B cell (primary cell): ENCODE results near the gene IPCEF1. TPM values are rescaled to one million over a fixed set of nuclear protein-coding genes. Genes with fewer than 3 reads are reported as not detected.

Source experiments
- ATAC-seq: fragments of 200-7000 bp; cut with Tn5 transposase; one replicate; pipeline ENCODE4 v1.10.0; 2021; ENCODE audit warnings: low read depth, mild to moderate bottlenecking, moderate number of reproducible peaks, moderate library complexity
- CTCF ChIA-PET: fragments of 350-600 bp; sonication (Branson Sonifier 250); formaldehyde crosslinking; loops from one replicate; lab custom pipeline; 2021; ENCODE audit warnings: antibody characterized with exemption, inconsistent platforms; lab: Charles Lee
- POLR2A ChIA-PET: fragments of 350-600 bp; sonication (Branson Sonifier 250); formaldehyde crosslinking; loops from one replicate; lab custom pipeline; 2021; ENCODE audit warnings: antibody characterized with exemption; lab: Charles Lee
- DNase-seq: peaks from one replicate; pipeline ENCODE4 v3.0.0; 2013
- H2AFZ ChIP-seq: 2 replicates; pipeline ENCODE4 v1.6.1; 2012; ENCODE audit warnings: mild to moderate bottlenecking, low read depth, low read length; ENCODE audit not compliant: insufficient read depth, poor library complexity, severe bottlenecking
- H3K27ac ChIP-seq, 2 donors: 1 replicate in 1 of 2; 2 replicates in 1 of 2; pipeline ENCODE4 v1.5.1; 2012 to 2013; ENCODE audit warnings: low read length in 2 of 2, mild to moderate bottlenecking in 2 of 2, moderate library complexity in 1 of 2
- H3K27me3 ChIP-seq, 4 experiments: fragments of 200-600 bp in 1 of 4; sonication (generic) in 1 of 4; replicated peaks in 1 of 4; 1 replicate in 2 of 4; 2 replicates in 2 of 4; pipeline versions ENCODE4 v1.6.1 to v1.7.0; 2013 to 2016; ENCODE audit warnings: low read length in 3 of 4, mild to moderate bottlenecking in 2 of 4, mixed read lengths in 1 of 4, moderate library complexity in 1 of 4; ENCODE audit not compliant: insufficient read depth in 4 of 4, control insufficient read depth in 3 of 4; ENCODE audit errors: control extremely low read depth in 1 of 4
- H3K36me3 ChIP-seq, 2 experiments: replicated peaks in 1 of 2; 1 replicate in 1 of 2; 2 replicates in 1 of 2; pipeline versions ENCODE4 v1.6.1 to v1.7.1; 2013; ENCODE audit warnings: low read length in 1 of 2; ENCODE audit not compliant: insufficient read depth in 2 of 2, control insufficient read depth in 1 of 2; ENCODE audit errors: control extremely low read depth in 1 of 2, extremely low read depth in 1 of 2
- H3K4me1 ChIP-seq, 2 donors: fragments of 200-600 bp in 1 of 2; sonication (generic) in 1 of 2; 1 replicate in 1 of 2; 2 replicates in 1 of 2; pipeline versions ENCODE4 v1.5.1 to v1.6.1; 2013 to 2017; ENCODE audit warnings: low read length in 2 of 2; ENCODE audit not compliant: control insufficient read depth in 2 of 2, insufficient read depth in 2 of 2
- H3K4me2 ChIP-seq: replicated peaks from 2 replicates; pipeline ENCODE3; 2012; ENCODE audit warnings: mild to moderate bottlenecking, low read depth, low read length; ENCODE audit not compliant: poor library complexity, severe bottlenecking
- H3K4me3 ChIP-seq, 5 experiments: fragments of 200-600 bp in 1 of 5; sonication (generic) in 1 of 5; 1 replicate in 3 of 5; 2 replicates in 2 of 5; pipeline versions ENCODE4 v1.5.1 to v1.7.0; 2011 to 2016; ENCODE audit warnings: low read length in 4 of 5, mild to moderate bottlenecking in 4 of 5, low read depth in 2 of 5, control low read depth in 1 of 5, moderate library complexity in 1 of 5; ENCODE audit not compliant: insufficient read depth in 1 of 5; ENCODE audit errors: control extremely low read depth in 1 of 5, extremely low read depth in 1 of 5
- H3K79me2 ChIP-seq: fragments of 200-600 bp; sonication (generic); one replicate; pipeline ENCODE4 v1.6.0; 2016; ENCODE audit warnings: low read length; ENCODE audit not compliant: control insufficient read depth, insufficient read depth
- H3K9ac ChIP-seq: fragments of 200-600 bp; sonication (generic); 2 replicates; pipeline ENCODE4 v1.6.1; 2017; ENCODE audit warnings: mild to moderate bottlenecking, low read length, moderate library complexity
- H3K9me3 ChIP-seq, 3 donors: one replicate each; pipeline versions ENCODE4 v1.6.1 to v1.7.1; 2013; ENCODE audit warnings: low read length in 2 of 3; ENCODE audit not compliant: control insufficient read depth in 2 of 3, insufficient read depth in 1 of 3; ENCODE audit errors: control extremely low read depth in 1 of 3
- H4K20me1 ChIP-seq: 2 replicates; pipeline ENCODE4 v1.6.0; 2012; ENCODE audit warnings: mild to moderate bottlenecking, low read length; ENCODE audit not compliant: insufficient read depth, control insufficient read depth, poor library complexity, severe bottlenecking
- H3K27ac Mint-ChIP-seq: one replicate; pipeline ENCODE4 v1.8.0; 2021; ENCODE audit warnings: mixed read lengths
- H3K27me3 Mint-ChIP-seq: one replicate; pipeline ENCODE4 v1.8.0; 2021; ENCODE audit warnings: mixed read lengths
- H3K4me1 Mint-ChIP-seq: one replicate; pipeline ENCODE4 v1.8.0; 2021; ENCODE audit warnings: mixed read lengths
- H3K4me3 Mint-ChIP-seq: one replicate; pipeline ENCODE4 v1.8.0; 2021; ENCODE audit warnings: mixed read lengths
- H3K9me3 Mint-ChIP-seq: one replicate; pipeline ENCODE4 v1.8.0; 2022; ENCODE audit warnings: mixed read lengths; ENCODE audit not compliant: insufficient read depth
- CTCF ChIP-seq: fragments of 200-600 bp; IDR thresholded peaks from one replicate; pipeline ENCODE4 v1.8.0; 2022; ENCODE audit warnings: antibody characterized with exemption, mild to moderate bottlenecking
- EZH2 ChIP-seq: IDR thresholded peaks from 2 replicates; pipeline ENCODE4 v1.6.1; 2012; ENCODE audit warnings: borderline replicate concordance, low read depth, mild to moderate bottlenecking, moderate library complexity, low read length; ENCODE audit not compliant: insufficient read depth, poor library complexity, severe bottlenecking
- WGBS: methylation state at CpG from one replicate; pipeline ENCODE4 v1.1.5; 2013; ENCODE audit warnings: missing lambda C conversion rate; ENCODE audit not compliant: insufficient coverage; 5-methylcytosine and 5-hydroxymethylcytosine counted together
- intact Hi-C: fragments of 100-400 bp; cut with micrococcal nuclease; formaldehyde crosslinking; loops from one replicate; pipeline ENCODE4 v1.10.0; 2022
- polyA plus RNA-seq: library from polyadenylated mRNA; depleted of rRNA; stranded (reverse); fragments of >200 nt; gene quantifications from 2 replicates; pipeline ENCODE4 v1.2.3, GENCODE V29; 2012
- total RNA-seq, 2 donors: library from RNA; stranded (reverse); fragments of 120-200 nt in 1 of 2; gene quantifications; 1 replicate in 1 of 2; 2 replicates in 1 of 2; pipeline versions ENCODE4 v1.2.3 to v1.2.4, GENCODE V29; 2013 to 2022

The IPCEF1 gene
- total and polyA plus RNA-seq, 2 donors (not counting 1 experiment from before 2014, with no cell fraction given): 0.22 to 0.94 TPM

GRCh38 chr6:154257067-154257466, 99.5 kb downstream of the IPCEF1 start:
- CTCF ChIA-PET: no interaction called here
- Histone ChIP-seq H3K79me2 (no peaks in the 10 kb centered on the region), H3K4me1 (peaks cover 20 to 25% of the 10 kb centered on the region in 2 donors), H3K4me3 (no peak overlapping the region), H3K27ac (no peak overlapping the region), H2AFZ (no peak overlapping the region), H3K27me3 (no peaks in the 10 kb centered on the region), H3K36me3 (no peaks in the 10 kb centered on the region), H3K4me2 (no peak overlapping the region), H3K9me3 (peaks cover 0 to 8% (median 6%) of the 10 kb centered on the region in 3 donors), H3K9ac (no peak overlapping the region), H4K20me1 (no peaks in the 10 kb centered on the region)
- POLR2A ChIA-PET: no interaction called here
- no peak overlapping the region for H3K27ac Mint-ChIP-seq
- H3K4me1 Mint-ChIP-seq: peaks cover 21% of the 10 kb centered on the region
- WGBS: 7% methylated on average over 1 of the region's 1 CpG
- no peak for DNase-seq
- intact Hi-C loops: no loop called here
- no peak overlapping the region for H3K4me3 Mint-ChIP-seq
- TF ChIP-seq EZH2 (no peak), CTCF (no peak)
- peaks cover 5% of the 10 kb centered on the region for H3K27me3 Mint-ChIP-seq
- H3K9me3 Mint-ChIP-seq: peaks cover 10% of the 10 kb centered on the region
- no peak for ATAC-seq

GRCh38 chr6:154252678-154253077, 103.9 kb downstream of the IPCEF1 start:
- intact Hi-C loops: no loop called here
- no peak for ATAC-seq
- Histone ChIP-seq H3K4me3 (no peak overlapping the region), H3K9me3 (peaks cover 0 to 8% (median 6%) of the 10 kb centered on the region in 3 donors), H4K20me1 (no peaks in the 10 kb centered on the region), H3K9ac (no peak overlapping the region), H3K27ac (no peak overlapping the region), H3K27me3 (no peaks in the 10 kb centered on the region), H3K36me3 (no peaks in the 10 kb centered on the region), H3K4me1 (peaks cover 14 to 19% of the 10 kb centered on the region in 2 donors), H3K4me2 (no peak overlapping the region), H2AFZ (no peak overlapping the region), H3K79me2 (no peaks in the 10 kb centered on the region)
- DNase-seq: no peak
- Mint-ChIP-seq H3K9me3 (peaks cover 10% of the 10 kb centered on the region), H3K27ac (no peak overlapping the region), H3K4me1 (peaks cover 18% of the 10 kb centered on the region), H3K4me3 (no peak overlapping the region), H3K27me3 (peaks cover 2% of the 10 kb centered on the region)
- 90% methylated on average over 3 of the region's 3 CpGs for WGBS
- POLR2A ChIA-PET: no interaction called here
- TF ChIP-seq EZH2 (no peak), CTCF (no peak)
- CTCF ChIA-PET: no interaction called here
